Measurements from ENCODE around the gene ABCC6.
"Not testable (repeated sequence)": the region's sequence is repeated elsewhere in the genome, so short reads cannot be mapped to it uniquely, and the experiment has no call there.

Gene ABCC6

DNA sequence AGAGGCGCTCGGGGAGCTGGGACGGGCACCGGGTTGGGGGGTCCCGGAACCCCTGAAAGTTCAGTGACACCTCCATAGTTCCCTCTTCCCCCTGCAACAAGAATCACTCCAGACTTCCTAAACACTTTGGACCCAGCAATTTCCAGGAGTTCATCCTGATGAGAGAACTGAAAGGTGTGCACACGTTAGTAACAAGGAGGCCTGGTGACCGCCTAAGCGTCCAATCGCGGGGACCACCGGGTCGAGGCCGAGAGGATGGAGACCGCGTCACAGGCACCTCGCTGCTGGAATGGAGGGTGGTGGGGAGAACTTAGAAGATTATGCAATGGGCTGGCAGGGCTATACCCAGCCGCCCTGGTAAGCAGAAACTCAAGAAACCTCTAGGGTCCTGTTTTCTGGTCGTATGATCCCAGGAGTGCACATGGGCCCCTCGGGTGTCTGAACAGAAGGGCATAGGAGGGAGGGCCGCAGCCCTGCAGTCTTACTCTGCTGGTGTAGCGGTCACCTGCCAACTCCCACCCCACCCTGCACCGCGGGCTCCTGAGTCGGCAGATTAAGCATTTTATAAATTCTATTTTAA is 458 bp upstream of the ABCC6 start:
- not testable (repeated sequence) for DNase-seq (ENCODE audit: low read depth)

GRCh38 chr16:16221382-16221781 is 1.9 kb downstream of the ABCC6 start:
- DNase-seq (ENCODE audit: low read depth), result not testable (repeated sequence)

DNA sequence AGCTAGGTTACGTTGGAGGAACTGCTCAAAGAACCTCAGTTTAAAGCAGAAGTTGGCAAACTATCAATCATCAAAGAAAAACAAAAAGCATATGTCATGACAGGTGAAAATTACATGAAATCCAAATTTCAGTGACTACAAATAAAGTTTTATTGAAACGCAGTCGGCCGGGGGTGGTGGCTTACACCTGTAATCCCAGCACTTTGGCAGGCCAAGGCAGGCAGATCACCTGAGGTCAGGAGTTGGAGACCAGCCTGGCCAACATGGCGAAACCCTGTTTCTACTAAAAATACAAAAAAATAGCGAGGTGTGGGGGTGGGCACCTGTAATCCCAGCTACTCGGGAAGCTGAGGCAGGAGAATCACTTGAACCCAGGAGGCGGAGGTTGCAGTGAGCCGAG is 2.8 kb downstream of the ABCC6 start:
- DNase-seq (ENCODE audit: low read depth), result not testable (repeated sequence)

- DNase-seq (ENCODE audit: low read depth), result not testable (repeated sequence)
Measured at GRCh38 chr16:16218787-16219186, 4.5 kb downstream of the ABCC6 start.

- DNase-seq (ENCODE audit: low read depth), result not testable (repeated sequence)
Measured at GRCh38 chr16:16218349-16218748, 4.9 kb downstream of the ABCC6 start.

- not testable (repeated sequence) for DNase-seq (ENCODE audit: low read depth)
Measured at GRCh38 chr16:16213863-16214293, 9.4 kb downstream of the ABCC6 start.

- not testable (repeated sequence) for DNase-seq (ENCODE audit: low read depth)
Measured at GRCh38 chr16:16211404-16211803, 11.9 kb downstream of the ABCC6 start.

DNA sequence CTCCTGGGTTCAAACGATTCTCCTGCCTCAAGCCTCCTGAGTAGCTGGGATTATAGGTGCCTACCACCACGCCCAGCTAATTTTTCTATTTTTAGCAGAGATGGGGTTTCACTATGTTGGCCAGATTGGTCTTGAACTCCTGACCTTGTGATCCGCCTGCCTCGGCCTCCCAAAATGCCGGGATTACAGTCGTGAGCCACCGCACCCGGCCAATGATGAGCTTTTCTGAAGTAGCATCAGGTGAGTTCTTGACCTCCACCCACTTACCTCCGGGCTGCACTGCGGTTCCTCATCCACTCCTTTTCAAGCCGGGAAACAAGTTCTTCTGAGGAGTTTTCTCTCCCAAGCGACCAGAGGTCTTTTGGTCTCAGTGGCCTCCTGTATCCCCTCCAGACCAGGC is 14.8 kb downstream of the ABCC6 start:
- not testable (repeated sequence) for DNase-seq (ENCODE audit: low read depth)

- not testable (repeated sequence) for DNase-seq (ENCODE audit: low read depth)
Measured at GRCh38 chr16:16207787-16208334, 15.4 kb downstream of the ABCC6 start.

- not testable (repeated sequence) for DNase-seq (ENCODE audit: low read depth)
Measured at GRCh38 chr16:16207097-16207786, 16.1 kb downstream of the ABCC6 start.

- DNase-seq (ENCODE audit: low read depth), result not testable (repeated sequence)
Measured at GRCh38 chr16:16205864-16206263, 17.4 kb downstream of the ABCC6 start.

DNA sequence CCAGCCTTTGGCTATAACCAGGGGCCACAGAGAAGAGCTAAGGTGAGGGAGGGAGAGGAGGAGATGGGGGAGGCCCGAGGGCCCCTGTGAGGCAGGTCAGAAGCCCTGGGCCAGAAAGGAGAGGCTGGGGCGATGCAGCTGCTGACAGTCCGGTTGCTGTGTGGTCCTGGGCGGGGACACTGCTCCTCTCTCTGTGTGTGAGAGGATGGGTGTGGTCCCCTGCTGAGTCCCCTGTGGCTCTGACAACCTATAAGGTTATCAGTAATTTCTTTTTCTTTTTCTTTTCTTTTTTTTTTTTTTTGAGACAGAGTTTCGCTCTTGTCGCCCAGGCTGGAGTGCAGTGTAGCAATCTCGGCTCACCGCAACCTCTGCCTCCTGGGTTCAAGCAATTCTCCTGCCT is 18.7 kb downstream of the ABCC6 start:
- not testable (repeated sequence) for DNase-seq (ENCODE audit: low read depth)

DNA sequence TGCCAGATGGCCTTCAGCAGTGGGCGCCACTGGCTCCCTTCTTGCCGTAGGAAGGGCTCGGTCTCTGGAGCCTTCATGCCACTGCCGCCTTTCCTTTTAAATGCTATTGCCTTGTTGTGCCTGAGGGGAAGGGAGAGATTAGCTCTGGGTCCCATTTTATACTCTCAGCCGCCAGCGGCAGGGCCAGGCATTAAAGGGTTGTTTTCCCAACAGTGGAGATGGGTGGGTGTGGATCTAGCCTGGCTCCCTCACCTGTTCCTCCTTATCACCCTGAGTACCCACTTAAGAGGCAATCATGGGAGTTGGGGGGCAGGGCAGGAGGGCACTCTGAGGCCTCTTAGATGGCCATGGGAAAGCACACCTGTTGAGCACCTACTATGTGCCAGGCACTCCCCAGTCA is 19.8 kb downstream of the ABCC6 start:
- DNase-seq (ENCODE audit: low read depth), result not testable (repeated sequence)

DNA sequence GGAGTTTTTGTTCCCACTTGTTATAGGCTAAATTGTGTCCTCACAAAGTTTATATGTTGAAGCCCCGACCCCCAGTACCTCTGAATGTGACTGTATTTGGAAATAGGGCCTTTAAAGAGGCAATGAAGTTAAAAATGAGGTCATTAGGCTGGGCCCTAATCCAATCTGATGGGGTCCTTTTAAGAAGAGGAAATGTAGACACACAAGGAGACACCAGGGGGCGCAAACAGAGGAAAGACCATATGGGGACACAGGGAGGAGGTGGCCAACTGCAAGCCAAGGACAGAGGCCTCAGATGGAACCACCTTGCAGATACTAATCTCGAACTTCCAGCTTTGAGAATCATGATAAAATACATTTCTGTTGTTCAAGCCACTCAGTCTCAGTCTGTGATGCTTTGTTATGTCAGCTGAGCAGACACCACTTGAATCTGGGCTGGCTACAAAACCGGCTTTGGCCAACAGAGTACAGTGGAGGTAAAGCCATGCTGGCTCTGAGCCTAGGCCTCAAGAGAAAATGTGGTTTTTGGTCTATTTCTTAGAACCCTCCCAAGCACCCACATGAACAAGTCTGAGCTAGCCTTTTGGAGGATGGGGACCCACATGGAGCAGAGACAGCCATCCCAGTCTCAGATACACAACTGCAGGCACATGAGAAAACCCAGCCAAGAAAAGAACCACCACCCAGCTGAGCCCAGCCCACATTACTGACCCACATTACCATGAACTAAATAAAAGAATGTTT is 20.7 kb downstream of the ABCC6 start:
- not testable (repeated sequence) for DNase-seq (ENCODE audit: low read depth)

GRCh38 chr16:16201880-16202279 is 21.4 kb downstream of the ABCC6 start:
- not testable (repeated sequence) for DNase-seq (ENCODE audit: low read depth)

DNA sequence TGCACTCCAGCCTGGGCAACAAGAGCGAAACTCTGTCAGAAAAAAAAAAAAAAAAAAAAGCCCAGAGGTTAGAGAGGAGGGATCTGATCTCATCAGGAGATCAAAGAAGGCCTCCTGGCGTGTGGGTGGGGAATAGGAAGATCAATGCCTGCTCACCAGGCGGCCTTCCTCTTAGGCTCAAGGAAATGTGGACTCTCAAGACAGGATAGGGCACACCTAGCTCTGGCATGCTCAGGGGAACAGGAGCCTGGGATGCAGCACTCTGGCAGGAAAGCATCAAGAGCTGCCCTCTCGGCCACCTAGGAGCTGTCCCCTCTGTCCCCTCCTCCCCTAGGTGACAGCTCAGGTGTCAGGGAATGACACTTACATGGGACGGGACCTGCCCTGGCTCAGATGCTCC is 22.9 kb downstream of the ABCC6 start:
- DNase-seq (ENCODE audit: low read depth), result not testable (repeated sequence)

GRCh38 chr16:16199428-16199827 is 23.9 kb downstream of the ABCC6 start:
- not testable (repeated sequence) for DNase-seq (ENCODE audit: low read depth)

DNA sequence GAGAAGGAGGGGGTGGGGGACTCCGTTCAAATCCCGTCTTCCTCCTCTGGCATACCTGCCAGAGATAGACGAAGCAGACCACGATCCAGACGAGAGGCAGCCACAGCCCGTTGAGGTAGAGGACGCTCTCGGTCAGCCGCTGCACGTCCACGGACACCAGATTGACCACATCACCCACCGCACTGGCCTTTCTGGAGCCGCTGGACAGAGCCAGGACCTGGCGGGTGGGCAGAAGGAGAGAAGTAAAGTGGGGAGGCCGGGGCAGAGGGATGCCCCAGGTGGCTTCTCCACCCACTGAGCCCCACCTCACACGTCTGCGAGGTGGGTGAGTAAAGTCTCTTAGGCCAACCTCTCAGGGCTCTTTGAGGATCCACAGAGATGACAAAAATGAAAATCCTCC is 25.3 kb downstream of the ABCC6 start:
- DNase-seq (ENCODE audit: low read depth), result no peak

DNA sequence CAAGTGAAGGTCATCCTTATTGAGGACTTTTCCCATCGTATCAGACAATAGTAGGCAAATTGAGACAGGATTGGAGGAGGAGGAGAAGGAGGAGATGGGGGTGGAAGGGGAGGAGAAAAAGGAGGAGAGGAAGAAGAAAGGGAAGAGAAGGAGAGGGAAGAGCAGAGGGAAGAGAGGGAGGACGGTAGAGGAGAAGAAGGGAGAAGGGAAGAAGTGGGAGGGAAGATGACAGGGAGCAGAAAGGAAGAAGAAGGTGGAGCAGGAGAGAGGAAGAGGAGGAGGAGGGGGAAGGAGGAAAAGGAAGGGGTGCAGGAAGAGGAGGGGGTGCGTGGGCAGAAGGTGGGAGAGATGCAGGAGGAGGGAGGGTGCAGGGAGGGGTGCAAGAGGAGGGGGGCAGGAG is 26.0 kb downstream of the ABCC6 start:
- no peak for DNase-seq (ENCODE audit: low read depth)

DNA sequence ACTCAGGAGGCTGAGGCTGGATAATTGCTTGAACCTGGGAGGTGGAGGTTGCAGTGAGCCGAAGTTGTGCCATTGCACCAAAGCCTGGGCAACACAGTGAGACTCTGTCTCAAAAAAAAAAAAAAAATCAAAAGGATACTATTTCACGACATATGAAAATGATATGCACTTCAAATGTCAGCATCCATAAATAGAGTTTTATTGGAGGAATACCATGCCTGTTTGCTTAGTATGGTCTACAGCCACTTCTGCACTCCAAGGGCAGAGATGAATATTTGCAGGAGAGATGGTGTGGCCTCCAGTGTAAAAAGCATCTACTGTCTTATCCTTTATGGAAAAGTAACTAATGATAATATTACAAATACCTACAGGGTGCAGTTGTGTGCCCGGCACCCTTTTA is 27.2 kb downstream of the ABCC6 start:
- DNase-seq (ENCODE audit: low read depth), result no peak

- no peak for DNase-seq (ENCODE audit: low read depth)
Measured at GRCh38 chr16:16191493-16192167, 31.7 kb downstream of the ABCC6 start.

GRCh38 chr16:16190966-16191365 is 32.3 kb downstream of the ABCC6 start:
- not testable (repeated sequence) for DNase-seq (ENCODE audit: low read depth)
